HG03558 (cell line): ENCODE measurements around the gene MYO15B.
"Not testable (repeated sequence)": the region's sequence is repeated elsewhere in the genome, so short reads cannot be mapped to it uniquely, and the experiment has no call there.

Experiments
- ATAC-seq: cut with Tn5 transposase; IDR thresholded peaks from one replicate; pipeline ENCODE4 v1.9.1; 2021; ENCODE audit warnings: moderate number of reproducible peaks; ENCODE audit not compliant: unreplicated experiment; ENCODE audit errors: extremely low read depth

The MYO15B gene

DNA sequence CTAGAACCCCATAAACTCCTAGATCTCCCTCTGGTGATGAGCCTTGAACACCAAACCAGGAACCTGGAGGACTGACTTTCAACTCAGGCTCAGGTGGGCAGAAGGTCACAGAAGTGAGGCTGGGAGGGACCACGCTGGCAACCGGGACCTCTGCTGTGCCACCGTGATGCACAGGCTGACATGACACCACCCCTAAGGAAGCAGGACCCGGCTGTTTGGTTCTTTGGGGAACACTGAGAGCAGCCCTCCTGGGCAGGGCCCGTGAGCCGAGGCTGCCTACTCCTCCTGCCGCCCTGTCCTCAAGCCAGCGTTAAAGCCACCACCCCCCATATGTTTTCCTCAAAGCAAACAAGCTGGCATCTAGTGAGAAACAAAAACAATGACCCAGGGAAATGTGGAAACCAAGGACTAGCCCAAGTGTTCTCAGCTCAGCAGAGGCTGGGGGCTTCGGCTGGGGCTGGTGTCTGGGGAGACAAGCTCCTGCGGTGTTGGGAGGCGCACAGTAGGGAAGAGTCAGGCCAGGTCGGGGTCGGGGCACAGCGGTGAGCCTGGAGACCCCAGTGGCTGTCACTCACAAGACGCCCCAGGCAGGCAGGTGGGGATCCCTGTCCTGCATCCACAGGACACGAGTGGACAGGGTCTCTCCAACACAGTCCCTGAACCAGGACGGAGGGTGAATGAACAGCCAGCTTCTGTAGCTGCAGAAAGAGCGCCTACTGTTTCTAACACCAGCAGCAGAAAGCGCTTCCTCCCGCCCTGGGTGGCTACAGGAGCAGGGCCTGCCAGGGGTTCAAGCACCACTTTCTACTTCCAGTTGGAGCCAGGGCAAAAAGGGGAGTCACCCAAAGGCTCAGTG is 47.4 kb downstream of the MYO15B start:
- ATAC-seq: no peak

DNA sequence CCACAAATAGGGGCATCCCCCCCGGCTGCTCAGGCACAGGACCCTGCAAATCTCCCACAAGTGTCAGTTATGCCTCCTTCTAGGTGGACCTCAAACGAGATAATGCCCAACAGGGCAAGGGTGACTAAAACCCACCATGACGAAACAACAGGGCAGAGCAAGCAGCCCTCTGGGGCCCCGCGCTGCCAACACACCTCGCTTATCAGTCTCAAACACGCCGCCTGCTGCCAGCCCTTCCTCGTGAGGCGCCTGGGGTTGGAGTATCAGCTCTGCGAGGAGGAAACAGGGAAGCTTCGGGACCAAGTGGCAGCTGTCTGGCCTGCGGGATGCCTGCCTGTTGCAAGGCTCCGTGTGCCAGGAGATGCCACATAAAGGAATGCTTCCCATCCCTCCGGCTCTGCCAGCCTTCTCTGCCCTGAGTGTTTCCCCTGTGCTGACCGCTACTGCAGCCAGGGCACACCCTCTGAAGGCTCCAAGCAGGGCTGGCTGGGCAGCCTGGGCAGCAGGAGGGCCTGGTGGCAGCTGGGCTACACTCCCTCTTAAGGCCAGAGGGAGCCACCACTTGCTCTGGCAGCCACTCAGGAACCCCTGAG is 48.1 kb downstream of the MYO15B start:
- no peak for ATAC-seq

DNA sequence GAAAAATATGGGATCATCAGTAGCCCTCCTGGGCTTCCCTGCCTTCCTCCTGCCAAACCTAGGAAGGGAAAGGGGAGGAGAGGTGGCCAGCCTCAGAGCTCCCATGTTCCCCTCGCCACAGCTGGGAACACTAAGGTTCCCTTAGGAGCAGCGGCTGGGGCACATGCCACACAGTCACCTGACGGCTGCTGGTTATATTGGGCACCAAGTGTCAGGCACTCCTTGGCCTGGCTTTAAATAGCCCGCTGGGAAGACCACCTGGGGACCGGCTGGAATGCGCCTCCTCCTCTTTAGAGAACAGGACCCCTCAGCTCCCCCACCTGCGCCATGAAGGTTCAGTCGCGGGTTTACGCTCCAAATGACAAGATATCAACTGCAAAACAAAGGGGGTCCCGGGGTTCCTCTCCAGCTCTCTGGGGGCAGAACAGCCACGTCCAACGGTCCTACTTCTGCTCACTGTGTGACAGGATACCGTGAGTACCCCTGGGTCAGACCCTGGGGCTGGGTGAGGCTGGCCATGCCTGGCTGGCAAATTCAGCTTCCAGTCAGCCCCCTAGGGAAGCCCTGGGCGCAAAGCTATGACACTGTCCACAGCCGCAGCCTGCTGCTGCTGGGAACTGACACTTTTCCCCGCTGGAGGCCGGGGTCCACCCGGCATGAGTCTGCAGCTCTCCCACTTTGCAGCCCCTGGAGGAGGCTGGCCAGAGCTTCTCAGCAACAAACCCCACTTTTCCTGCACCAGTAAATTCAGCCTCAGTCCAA is 49.0 kb downstream of the MYO15B start:
- ATAC-seq: no peak

DNA sequence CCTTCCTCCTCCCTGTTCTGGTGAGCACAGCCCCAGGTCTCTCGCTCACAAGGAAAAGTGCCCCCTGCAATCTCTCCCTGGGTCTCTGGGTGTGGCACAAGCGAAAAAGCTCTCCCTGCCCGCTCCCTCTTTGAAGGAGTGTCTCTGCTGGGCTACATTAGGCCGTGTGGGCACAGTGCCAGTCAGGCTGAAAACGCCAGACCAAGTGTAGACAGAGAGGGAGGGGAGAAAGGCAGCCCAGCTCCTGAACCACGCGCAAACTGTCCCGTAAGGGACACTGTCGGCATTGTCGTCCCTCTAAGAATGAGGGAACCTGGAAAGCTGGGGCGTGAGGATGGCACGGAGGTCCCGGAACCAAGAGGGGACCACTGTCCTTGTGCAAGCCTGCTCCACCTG is 49.5 kb downstream of the MYO15B start:
- ATAC-seq: no peak

DNA sequence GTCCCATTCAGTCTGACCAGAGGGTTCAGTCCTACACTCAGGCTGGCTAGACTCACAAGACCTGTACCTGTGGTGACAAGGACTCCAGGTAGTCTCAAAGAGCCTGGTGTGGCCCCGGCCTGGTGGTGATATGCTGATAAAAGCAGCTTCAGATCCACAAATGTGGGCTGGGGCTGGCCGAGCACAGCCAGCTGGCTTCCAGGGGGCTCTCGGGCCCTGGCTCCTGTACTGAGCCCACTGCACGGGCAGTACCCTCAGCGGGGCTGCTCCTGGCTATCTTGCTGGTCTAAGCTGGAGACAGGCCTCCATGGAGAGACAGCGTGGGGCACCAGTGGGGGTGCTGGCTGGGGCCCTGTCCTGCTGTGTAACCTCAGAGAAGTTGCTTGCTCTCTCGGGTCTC is 50.0 kb downstream of the MYO15B start:
- ATAC-seq: no peak

DNA sequence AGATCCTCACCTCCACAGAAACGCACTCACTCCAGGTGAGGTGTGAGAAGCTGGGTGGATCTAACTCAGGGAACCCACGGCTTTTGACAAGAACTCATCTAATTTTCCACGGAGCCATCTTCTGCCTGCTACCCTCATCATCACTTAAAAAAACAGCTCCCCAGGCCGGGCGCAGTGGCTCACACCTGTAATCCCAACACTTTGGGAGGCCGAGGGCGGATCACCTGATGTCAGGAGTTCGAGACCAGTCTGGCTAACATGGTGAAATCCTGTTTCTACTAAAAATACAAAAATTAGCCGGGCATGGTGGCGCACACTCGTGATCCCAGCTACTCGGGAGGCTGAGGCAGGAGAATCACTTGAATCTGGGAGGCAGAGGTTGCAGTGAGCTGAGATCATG is 50.4 kb downstream of the MYO15B start:
- ATAC-seq: not testable (repeated sequence)

DNA sequence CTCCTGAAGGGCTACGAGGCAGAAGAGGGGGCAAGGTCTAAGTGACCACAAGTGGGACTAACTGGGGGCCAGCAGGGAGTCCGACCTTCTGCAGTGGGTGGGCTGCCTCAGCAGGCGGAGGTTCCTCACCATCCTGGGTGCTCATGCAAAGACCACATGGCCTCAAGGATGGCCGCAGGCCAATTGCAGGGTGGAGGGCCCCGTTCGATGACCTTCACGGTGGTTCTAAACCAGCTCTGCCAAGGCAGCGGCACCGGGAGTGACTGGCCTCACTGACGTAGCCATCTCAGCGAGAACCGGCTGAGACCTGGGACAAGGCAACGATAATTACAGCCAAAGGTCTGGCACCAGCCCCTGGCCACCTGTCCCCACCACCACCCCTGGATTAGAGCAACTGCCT is 51.3 kb downstream of the MYO15B start:
- ATAC-seq: no peak

DNA sequence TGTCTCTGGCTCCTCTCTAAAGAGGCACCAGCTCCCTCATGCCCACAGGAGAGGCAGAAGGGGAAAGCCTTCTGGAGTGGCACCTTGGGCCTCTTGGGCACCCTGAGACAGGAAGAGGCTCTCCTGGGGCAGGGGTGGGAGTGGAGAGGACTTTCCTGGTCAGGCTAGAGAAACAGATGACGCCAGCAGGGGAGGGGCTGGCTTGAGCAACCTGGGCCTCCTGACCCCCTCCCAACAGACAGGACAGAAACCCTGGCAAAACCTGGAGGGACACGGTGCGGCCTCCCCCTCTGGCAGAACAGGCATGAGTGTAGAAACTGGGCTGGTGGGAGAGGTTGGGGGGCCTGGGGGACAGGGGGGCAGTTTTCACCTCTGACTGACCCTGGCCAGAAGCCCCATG is 51.7 kb downstream of the MYO15B start:
- ATAC-seq: no peak

DNA sequence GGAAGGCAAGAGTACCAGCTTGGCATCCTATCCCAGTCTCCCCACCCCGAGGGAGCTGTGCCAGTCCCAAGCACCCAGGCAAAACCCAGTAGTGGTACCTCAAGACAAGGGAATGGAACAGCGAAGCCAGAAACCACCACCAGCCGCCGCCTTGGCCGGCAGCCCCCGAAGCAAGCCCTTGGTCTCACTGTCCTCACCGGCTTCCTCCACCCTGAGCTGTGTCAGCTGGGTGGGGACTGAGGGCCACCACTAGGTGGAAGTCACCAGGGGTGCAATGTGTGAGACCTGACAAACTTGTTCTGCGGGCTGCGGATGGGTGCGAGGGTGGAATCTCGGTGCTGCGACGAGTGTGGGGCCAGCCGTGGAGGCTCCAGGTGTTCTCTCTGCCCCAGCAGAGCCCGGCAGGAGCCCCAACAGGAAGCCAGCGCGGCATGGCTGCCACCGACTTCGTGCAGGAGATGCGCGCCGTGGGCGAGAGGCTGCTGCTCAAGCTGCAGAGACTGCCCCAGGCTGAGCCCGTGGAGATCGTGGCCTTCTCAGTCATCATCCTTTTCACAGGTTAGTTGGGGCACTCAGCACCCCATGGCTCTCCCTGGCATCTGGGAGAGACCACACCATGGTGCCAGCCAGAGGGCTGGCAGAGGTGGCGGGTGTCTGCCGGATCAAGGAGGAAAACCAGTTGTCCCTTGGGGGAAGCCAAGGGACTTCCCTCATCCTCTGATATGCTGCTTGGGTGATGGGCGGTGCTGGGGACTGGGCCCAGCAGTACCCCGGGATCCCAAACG is 52.4 kb downstream of the MYO15B start:
- ATAC-seq: no peak

DNA sequence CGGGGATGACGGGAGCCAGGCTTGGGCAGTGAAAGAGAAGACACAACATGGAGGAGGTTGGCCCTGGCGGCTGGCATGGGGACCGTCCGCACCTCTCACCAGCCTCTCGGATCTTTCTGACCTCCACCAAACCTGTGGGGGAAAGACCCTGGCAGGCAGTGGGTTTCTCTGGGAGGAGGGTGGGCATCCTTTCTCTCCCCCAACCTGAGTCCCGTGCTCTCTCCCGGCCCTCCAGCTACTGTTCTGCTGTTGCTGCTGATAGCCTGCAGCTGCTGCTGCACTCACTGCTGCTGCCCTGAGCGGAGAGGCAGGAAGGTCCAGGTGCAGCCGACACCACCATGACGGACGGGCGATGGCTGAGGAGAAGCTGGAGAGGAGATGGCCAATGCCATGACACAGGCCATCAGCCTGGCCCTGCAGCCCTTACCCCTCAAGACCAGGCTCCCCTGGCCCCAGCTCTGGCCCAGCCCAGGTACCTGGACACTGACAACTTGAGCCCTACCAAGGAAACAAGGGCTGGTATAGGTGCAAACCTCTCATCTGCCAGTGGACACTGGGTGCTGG is 53.0 kb downstream of the MYO15B start:
- no peak for ATAC-seq

DNA sequence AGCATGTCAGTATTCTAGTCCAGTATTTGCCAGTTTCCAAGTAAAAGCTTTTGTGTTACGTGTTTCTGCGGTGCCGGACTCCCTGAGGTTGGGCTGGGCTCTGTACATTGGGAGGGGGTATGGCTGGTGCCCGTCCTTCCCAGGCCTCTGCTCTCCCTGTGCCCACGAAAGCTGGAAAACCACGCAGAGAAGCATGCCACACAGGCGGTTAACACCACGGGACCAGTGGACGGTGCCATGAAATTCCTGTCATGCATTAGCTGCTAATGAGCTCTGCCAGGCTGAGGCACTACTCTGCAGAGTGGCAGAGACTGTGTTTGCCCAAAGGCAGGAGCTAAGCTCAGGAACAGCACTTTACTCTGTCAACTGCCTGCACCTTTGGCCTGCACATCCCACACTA is 53.7 kb downstream of the MYO15B start:
- ATAC-seq: no peak

DNA sequence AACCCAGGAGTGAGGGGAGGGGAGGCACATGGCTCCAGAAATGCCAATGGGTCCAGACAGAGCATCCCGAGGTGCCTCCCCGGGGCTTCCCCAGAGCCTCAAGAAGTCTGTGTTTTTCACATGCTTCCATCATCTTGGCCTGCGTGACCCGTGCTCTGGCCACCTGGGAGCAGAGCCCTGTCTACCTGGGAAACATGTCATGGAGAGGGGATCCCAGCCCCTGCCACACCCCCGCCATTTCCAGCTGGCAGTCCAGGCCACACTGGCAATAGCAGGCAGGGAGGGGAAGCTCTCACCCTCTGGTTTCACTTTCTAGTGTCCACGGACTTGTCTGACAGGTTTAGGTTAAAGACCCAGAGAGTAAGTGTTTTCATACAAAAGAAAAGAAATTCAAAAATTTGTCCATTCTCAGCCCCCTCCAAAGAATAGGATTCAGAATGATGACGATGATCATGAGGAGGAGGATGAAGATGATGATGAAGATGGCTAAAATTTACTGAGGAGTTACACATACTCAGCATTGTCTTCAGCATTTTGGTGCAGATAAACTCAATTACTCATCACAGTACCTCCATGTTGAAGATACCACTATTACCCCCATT is 54.7 kb downstream of the MYO15B start:
- ATAC-seq: no peak

DNA sequence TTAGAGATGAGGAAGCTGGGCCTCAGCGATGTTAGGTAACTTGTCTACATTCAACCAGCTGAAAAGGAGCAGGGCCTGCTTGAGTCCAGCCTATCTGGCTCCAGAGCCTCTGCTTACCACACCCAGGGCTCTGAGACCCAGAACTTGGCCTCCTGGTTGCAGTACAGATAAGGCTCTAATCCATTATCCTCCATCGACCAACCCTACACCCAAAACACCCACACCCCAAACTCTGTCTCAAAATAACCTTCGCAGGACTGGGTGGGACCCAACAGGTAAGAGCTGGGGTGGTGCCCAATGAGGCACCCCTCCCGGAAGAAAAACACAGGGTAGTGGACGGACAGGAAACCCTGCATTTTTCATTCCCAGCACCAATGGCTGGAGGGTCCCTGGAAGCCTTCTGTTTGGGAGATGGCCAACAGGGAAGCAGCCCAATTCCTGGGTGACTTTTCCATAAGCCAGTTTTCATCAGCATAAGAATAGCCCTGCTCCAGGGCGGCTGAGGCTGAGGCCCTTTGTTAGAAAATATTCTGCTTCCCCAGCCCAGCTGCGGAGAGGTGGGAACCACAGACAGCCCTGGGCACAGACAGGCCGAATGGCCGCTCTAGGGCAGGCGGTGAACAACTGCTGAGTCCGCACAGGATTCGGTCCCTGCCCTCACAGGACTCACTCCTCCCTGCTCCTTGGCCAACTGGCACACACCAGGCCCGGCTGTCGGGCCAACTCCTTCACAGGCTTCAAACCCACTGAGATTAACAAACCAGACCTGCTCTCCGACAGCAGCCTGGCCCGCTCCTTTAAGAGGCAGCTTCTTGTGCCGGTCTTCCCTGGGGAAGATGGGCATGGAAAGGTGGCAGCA is 55.4 kb downstream of the MYO15B start:
- no peak for ATAC-seq

DNA sequence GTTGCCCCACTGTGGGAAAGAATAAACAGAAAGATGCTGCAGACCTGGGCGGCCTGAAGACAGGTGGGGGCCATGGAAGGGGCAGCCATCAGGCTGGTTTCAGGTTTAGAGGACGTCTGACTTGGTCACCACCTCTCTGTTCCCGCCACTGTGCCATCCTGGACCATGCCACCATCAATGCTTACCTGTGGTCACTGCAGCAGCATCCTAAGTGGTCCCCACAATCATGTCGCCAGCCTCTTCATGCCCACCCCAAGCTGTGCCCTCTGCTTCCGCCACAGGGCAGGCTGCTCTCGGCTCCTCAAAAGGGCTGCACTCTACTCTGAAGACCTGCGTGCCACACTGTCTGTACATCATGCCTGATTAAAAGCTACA is 56.0 kb downstream of the MYO15B start:
- ATAC-seq: no peak

DNA sequence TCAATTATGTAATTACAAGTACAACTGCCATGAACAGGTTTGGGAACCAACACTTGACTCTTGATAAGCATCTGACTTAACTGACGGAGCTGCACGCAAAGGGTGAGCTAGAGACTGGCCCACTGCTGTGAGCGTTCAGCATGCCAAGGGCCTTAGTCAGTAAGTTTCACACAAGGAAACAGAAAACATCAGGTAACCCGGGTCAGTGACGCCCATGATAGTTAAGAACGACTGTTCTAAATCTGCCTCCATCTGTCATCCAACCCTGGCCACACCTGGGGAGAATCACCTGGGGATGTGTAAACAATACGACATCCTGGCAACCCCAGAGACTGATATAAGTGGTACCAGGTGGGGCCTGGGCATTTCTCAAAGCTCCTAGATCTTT is 57.9 kb downstream of the MYO15B start:
- no peak for ATAC-seq

DNA sequence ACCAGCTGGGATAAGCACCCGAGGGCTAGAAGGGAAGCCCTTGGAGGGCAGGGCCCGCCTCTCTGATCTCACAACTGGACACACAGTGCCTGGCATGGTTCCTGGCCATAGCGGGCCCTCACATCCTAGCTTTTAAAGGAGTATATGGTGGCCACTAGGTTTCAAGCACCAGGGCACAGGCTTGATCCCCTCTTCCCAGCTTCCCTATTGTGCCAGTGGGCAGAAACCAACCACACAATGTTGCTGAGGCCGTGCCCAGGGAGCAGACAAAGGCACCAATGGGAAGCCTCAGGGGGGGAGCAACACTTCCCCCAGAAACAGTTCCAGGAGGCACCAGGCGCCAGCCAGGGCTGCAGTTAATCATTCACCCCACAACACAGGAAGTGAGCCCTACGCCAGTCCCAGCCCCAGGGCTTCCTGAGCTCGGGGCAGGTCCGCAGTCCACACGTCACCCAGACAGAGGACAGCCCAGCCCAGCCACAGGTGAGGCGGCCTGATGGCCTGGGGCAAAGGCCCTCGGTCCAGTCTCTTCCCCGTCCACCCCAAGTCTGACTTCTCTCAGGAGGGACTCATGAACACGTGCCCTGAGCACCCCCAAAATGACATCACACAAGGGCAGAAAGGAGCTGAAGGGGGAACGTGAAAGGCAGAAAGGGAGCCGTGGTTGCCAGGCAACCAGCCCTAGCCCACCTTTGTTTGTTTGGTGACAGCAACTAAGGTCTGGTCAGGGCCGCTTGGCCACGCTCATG is 58.5 kb downstream of the MYO15B start:
- no peak for ATAC-seq

DNA sequence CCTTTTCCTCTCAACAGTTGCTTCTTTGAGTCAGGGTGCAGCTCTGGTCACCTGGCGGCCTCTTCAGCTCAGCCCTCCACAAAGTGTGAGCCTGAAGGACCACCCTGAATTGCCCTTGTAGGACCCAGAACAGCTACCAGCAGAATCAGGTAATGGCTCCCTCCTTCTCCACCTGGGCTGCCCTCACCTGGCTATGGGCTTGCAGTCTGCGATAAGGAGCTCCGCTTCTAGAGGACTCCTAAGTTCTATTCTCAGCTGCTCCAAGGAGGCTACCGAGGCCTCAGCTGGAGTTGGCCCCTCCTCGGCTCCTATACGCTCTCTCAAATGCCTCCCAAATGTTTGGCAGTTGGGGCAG is 59.0 kb downstream of the MYO15B start:
- no peak for ATAC-seq

DNA sequence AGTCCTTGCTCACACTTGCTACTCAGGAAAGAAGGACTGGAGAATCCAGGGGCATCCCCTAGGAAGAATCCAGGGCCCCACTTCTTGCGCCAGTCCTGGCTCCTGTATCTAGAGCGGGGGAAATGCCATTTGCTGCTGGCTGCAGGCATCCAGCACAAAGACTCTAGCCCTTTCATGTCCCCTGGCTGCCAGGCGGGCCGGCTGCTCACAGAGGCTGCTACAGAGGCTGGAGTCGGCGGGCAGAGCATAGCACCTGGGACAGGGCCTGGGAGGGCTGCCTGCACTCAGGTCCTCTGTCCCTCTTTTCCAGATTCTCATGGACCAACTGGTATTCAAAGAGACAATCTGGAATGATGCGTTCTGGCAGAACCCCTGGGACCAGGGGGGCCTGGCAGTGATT is 59.5 kb downstream of the MYO15B start:
- ATAC-seq: no peak
